22Rv1 (cell line): ENCODE data around the gene FLNA.

Source experiments
- CTCF ChIP-seq: fragments of 450-650 bp; IDR thresholded peaks from 2 replicates; pipeline ENCODE4 v1.5.1; 2017; ENCODE audit warnings: mild to moderate bottlenecking
- ZFX ChIP-seq: fragments of 450-650 bp; IDR thresholded peaks from 2 replicates; pipeline ENCODE4 v1.6.1; 2017; ENCODE audit warnings: antibody characterized with exemption, borderline replicate concordance

GRCh38 chrX:154383359-154384283 lies 9.2 kb upstream of the FLNA start:
- no peak for TF ChIP-seq CTCF
- TF ChIP-seq ZFX: no peak
